Stimulated activated effector memory CD8-positive, alpha-beta T cell treated with anti-CD3 and anti-CD28 coated beads, Interleukin-12 subunit alpha, Interleukin-12 subunit beta, amount 100 ng/mL, for 72 hours (primary cell): ENCODE measurements around the gene CHST14.

Source experiments
- ATAC-seq: fragments of 150-1000 bp; cut with Tn5 transposase; 2 replicates; pipeline ENCODE4 v1.10.0; 2021
- DNase-seq, 2 donors: peaks; one replicate each; pipeline ENCODE4 v3.0.0; 2021 to 2022; ENCODE audit warnings: low spot score in 2 of 2
- H3K27ac Mint-ChIP-seq: one replicate; pipeline ENCODE4 v1.8.0; 2022; ENCODE audit warnings: mild to moderate bottlenecking, mixed read lengths
- H3K36me3 Mint-ChIP-seq: one replicate; pipeline ENCODE4 v1.8.0; 2022; ENCODE audit warnings: mild to moderate bottlenecking, mixed read lengths
- H3K4me1 Mint-ChIP-seq: one replicate; pipeline ENCODE4 v1.8.0; 2022; ENCODE audit warnings: mixed read lengths
- H3K4me3 Mint-ChIP-seq: one replicate; pipeline ENCODE4 v1.8.0; 2022; ENCODE audit warnings: mild to moderate bottlenecking, mixed read lengths
- H3K9me3 Mint-ChIP-seq: one replicate; pipeline ENCODE4 v1.8.0; 2022; ENCODE audit warnings: mixed read lengths

The CHST14 gene

DNA sequence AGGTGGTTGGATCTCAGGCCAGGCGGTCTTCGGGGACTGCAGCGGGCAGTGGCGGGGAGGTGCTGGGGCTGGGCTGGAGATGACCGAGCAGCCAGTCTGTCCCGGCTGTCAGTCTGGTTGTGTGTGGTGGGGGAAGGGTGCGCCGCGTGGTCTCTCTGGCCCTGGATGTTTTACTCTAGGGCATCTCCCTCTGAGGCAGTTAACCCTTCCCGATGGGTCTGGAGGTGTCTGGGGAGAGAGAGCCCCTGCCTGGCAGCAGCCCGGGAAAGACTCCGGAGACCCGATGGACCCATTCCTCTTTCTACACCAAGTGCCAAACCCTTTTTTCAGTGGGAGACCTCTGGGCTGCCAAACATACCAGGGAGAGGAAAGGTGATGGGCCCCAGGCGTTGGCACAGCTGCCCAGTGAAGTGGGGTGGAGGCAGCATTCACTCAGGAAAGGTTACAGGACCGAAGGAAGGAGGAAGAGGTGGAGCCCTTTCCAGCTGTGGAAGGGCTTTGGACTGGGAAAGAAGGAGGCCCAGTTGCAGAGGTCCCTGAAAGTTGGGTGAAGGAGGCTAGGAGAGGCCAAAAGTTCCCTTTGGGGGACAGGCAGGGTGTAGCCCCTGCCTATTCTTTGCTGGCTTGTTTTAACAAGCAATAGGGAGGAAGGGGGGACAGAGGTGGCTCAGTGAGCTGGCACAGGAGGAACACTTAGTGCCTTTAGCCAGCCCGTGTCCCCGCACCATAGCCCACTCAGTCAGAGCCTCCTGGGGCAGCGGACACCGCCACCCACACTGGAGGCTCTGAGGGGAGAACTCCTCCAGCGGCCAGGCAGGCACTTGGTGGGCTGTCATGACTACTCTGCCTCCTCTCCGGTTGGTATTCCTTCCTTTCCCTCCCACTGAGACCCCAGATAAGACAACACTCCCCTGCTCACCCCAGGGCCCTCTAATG lies 32.8 kb upstream of the CHST14 start:
- peaks cover 7% of the 10 kb centered on the region for H3K36me3 Mint-ChIP-seq
- peak overlapping the region; percentile 34 for H3K27ac Mint-ChIP-seq
- peaks cover 61% of the 10 kb centered on the region for H3K4me1 Mint-ChIP-seq
- peak overlapping the region; percentile 72 for H3K4me3 Mint-ChIP-seq
- no peaks in the 10 kb centered on the region for H3K9me3 Mint-ChIP-seq
- ATAC-seq (no peak), DNase-seq (peak in 1 of 2 donors; percentile 53)

DNA sequence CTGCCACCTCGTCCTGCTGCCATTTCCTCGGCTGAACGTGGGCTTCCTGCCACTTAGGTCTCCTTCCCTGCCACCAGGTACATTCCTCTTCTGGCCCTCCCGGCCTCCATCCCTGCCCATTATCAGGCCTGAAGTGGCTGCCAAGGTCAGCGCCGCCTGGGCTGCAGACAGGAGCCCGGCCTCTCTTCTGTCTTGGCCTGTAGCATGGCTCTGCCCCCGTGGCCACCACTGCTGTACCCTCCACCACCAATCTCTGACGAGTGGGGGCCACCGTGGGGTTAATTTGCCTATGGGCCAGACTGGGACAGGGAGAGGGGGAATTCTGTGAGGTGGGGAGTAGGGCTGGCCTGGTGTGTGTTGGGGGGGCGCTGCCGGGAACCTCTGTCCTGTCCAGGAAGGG lies 32.1 kb upstream of the CHST14 start:
- H3K4me1 Mint-ChIP-seq = peaks cover 67% of the 10 kb centered on the region
- H3K9me3 Mint-ChIP-seq = no peaks in the 10 kb centered on the region
- no peak for ATAC-seq
- H3K27ac Mint-ChIP-seq = peak overlapping the region; percentile 34
- peak overlapping the region; percentile 11 for H3K4me3 Mint-ChIP-seq
- peaks cover 7% of the 10 kb centered on the region for H3K36me3 Mint-ChIP-seq
- DNase-seq = no peak

GRCh38 chr15:40439461-40439959 lies 31.3 kb upstream of the CHST14 start:
- H3K36me3 Mint-ChIP-seq = peaks cover 7% of the 10 kb centered on the region
- H3K27ac Mint-ChIP-seq = peak overlapping the region; percentile 97
- H3K4me1 Mint-ChIP-seq = peaks cover 75% of the 10 kb centered on the region

GRCh38 chr15:40439960-40440742 lies 30.6 kb upstream of the CHST14 start:
- peaks cover 79% of the 10 kb centered on the region for H3K4me1 Mint-ChIP-seq
- peak overlapping the region; percentile 100 for H3K4me3 Mint-ChIP-seq
- peak in 1 of 2 donors; percentile 72 for DNase-seq
- peak; percentile 17 for ATAC-seq
- H3K36me3 Mint-ChIP-seq = peaks cover 7% of the 10 kb centered on the region
- peak overlapping the region; percentile 97 for H3K27ac Mint-ChIP-seq
- no peaks in the 10 kb centered on the region for H3K9me3 Mint-ChIP-seq

More at GRCh38 chr15:40439461-40439959, 31.3 kb upstream of the CHST14 start:
- DNase-seq (peak in 1 of 2 donors; percentile 56), ATAC-seq (no peak)
- Mint-ChIP-seq H3K4me3 (peak overlapping the region; percentile 100), H3K9me3 (no peaks in the 10 kb centered on the region)

GRCh38 chr15:40440743-40441564 lies 29.8 kb upstream of the CHST14 start, which contains the start of gene BAHD1:
BAHD1 (plus strand) TSS chr15:40440953; CDS start chr15:40458465, 17,512 bp downstream.
- DNase-seq (peak; percentile 92 to 98), ATAC-seq (peak; percentile 90)
- H3K4me1 Mint-ChIP-seq = peaks cover 79% of the 10 kb centered on the region
- H3K4me3 Mint-ChIP-seq = peak within 1 kb of the TSS; percentile 100
- peaks cover 7% of the 10 kb centered on the region for H3K36me3 Mint-ChIP-seq
- H3K9me3 Mint-ChIP-seq = no peaks in the 10 kb centered on the region
- H3K27ac Mint-ChIP-seq = peak within 1 kb of the TSS; percentile 97

DNA sequence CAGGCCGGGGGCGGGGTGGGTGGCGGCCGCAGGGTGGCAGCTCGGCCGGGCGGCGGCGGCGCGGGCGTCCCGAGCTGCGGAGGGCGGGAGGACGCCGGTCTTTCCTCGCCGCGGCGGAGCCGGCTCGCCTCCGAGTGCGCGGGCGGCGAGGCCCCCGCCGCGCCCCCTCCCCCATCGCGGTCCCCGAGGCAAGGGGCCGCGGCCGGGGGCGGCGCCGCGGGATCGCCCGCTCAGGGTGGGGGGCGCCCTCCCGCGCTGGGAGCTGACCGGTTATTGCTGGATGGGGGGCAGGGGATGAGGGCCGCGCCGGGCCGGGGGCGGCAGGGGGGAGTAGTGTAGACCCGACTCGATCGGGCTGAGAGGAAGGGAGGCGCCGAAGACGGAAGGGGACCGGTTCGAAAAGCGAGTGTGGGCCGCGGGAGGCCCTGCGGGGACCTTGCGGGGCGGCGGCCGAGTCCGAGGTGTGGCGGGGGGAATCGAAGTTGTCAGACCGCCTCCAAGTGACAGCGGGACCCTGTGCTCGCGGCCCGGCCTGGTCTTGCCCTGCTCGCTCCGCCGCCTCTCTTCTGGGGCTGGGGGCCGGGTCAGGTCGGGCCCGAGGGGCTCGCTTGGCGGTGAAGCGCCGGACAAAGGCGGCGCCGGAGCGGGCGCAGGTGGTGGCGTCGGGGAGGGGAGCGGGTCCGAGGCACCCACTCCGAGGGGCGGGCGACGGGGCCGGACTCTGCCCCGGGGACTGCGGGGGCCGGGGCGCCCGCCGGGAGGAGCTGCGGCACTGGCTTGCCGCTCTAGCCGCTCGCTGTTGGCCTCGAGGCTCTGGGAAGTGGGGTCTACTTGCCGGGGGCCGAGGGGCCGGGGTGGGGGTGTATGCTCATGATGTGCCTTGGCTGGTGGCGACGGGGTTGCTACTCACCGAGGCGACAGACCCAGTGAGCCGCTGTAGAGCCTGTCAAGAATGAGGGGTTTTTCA lies 28.9 kb upstream of the CHST14 start:
- no peaks in the 10 kb centered on the region for H3K9me3 Mint-ChIP-seq
- H3K36me3 Mint-ChIP-seq = peaks cover 7% of the 10 kb centered on the region
- ATAC-seq (peak; percentile 3), DNase-seq (peak in 1 of 2 donors; percentile 68)
- H3K4me1 Mint-ChIP-seq = peaks cover 72% of the 10 kb centered on the region
- peak overlapping the region; percentile 100 for H3K4me3 Mint-ChIP-seq
- peak overlapping the region; percentile 34 for H3K27ac Mint-ChIP-seq

DNA sequence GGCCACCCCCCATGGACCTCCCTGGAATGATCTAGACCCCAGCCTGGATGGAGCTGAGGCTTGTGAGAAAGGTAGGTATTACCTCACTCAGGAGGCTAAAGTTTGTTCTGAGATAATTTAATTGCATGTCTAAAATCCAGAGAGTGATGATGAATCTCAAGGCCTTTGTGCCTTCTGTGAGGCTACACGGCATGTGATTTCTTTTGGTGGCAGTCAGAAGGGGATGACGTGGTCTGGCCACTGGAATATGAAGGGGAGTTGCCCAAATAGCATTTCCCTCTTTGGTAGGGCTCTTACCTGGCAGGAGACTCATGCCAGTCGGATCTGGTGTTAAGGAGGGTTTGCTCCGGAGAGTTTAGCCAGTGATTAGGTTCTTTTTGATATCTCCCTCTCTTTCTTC lies 27.5 kb upstream of the CHST14 start:
- Mint-ChIP-seq H3K4me1 (peaks cover 58% of the 10 kb centered on the region), H3K27ac (no peak overlapping the region), H3K4me3 (peak overlapping the region; percentile 100), H3K36me3 (peaks cover 7% of the 10 kb centered on the region), H3K9me3 (no peaks in the 10 kb centered on the region)
- ATAC-seq (no peak), DNase-seq (no peak)

GRCh38 chr15:40443846-40444245 lies 26.9 kb upstream of the CHST14 start:
- H3K27ac Mint-ChIP-seq = no peak overlapping the region
- DNase-seq (no peak), ATAC-seq (no peak)
- peaks cover 53% of the 10 kb centered on the region for H3K4me1 Mint-ChIP-seq
- H3K9me3 Mint-ChIP-seq = no peaks in the 10 kb centered on the region
- H3K4me3 Mint-ChIP-seq = peak overlapping the region; percentile 100
- peaks cover 7% of the 10 kb centered on the region for H3K36me3 Mint-ChIP-seq

GRCh38 chr15:40444736-40445135 lies 26.0 kb upstream of the CHST14 start:
- ATAC-seq (no peak), DNase-seq (no peak)
- Mint-ChIP-seq H3K27ac (peak overlapping the region; percentile 53), H3K9me3 (no peaks in the 10 kb centered on the region), H3K36me3 (peaks cover 6% of the 10 kb centered on the region), H3K4me1 (peaks cover 51% of the 10 kb centered on the region), H3K4me3 (no peak overlapping the region)

DNA sequence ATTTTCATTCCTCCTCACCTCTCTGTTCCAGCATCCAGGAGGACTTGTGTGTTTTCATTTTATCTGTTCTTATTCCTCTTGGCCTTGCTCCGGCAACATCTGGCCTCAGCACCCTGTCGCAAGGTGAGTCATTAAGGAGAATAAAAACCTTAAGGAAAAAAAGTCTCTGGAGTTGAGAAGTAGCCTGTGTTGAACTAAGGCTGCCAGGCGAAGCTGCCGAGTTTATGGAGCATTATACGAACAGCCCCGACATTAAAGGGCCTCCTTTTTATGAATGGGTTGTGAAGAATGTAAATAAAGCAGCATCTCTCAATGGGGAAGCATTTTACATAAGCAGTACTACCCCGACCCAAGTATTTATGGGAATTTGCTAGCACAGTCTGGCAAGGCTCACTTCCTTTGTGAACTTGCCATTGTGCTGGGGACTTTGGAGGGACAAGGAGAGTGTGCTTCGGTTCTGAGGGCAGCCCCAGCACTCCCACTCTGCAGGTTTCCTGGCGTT lies 25.3 kb upstream of the CHST14 start:
- no peak overlapping the region for H3K4me3 Mint-ChIP-seq
- H3K27ac Mint-ChIP-seq = peak overlapping the region; percentile 53
- no peaks in the 10 kb centered on the region for H3K9me3 Mint-ChIP-seq
- DNase-seq (no peak), ATAC-seq (no peak)
- H3K4me1 Mint-ChIP-seq = peaks cover 51% of the 10 kb centered on the region
- H3K36me3 Mint-ChIP-seq = no peaks in the 10 kb centered on the region

DNA sequence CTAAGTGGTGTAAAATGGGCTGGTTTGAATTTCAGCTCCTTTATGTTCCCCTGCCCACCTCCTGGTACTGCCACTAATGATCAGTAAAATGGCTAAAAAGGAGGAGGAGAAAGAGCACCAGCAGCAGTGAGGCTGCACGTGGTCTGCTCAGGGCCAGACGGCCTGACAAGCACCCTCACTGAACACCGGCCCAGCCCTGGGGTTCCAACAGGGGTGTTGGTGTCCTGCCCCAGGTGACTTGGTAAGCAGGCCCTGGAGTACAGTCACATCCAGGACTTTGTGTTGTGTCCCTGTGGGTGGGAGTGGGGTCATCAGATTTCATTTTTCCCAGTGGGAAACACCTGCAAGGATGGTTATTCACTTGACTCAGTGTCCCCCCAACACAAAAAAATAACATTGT lies 24.6 kb upstream of the CHST14 start:
- Mint-ChIP-seq H3K4me3 (no peak overlapping the region), H3K36me3 (no peaks in the 10 kb centered on the region), H3K9me3 (no peaks in the 10 kb centered on the region), H3K27ac (no peak overlapping the region), H3K4me1 (peaks cover 57% of the 10 kb centered on the region)
- no peak for DNase-seq
- no peak for ATAC-seq

DNA sequence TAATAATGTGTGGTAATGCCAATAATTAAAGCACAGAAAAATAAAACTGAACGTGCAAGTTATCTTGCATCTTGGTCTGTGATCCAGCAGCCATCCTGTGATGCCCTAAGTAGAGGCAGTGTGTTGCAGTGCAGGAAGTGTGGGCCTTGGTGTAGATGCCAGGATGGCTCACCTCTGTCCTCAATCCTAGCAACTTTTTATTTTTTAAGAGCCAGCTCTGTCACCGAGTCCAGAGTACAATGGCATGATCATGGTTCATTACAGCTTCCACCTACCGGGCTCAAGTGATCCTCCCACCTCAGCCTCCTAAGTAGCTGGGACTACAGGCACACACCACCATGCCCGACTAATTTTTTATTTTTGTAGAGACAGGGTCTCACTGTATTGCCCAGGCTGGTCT lies 22.4 kb upstream of the CHST14 start:
- Mint-ChIP-seq H3K4me1 (peaks cover 67% of the 10 kb centered on the region), H3K36me3 (no peaks in the 10 kb centered on the region), H3K9me3 (no peaks in the 10 kb centered on the region), H3K4me3 (no peak overlapping the region), H3K27ac (no peak overlapping the region)
- no peak for ATAC-seq
- DNase-seq = no peak

GRCh38 chr15:40449275-40449674 lies 21.5 kb upstream of the CHST14 start:
- Mint-ChIP-seq H3K9me3 (no peaks in the 10 kb centered on the region), H3K4me3 (no peak overlapping the region), H3K4me1 (peaks cover 67% of the 10 kb centered on the region), H3K36me3 (no peaks in the 10 kb centered on the region), H3K27ac (peak overlapping the region; percentile 35)
- DNase-seq (no peak), ATAC-seq (no peak)
